Keratinocyte (primary cell): Measurements from ENCODE around the gene SLC26A4. TPM values are rescaled to one million over a fixed set of nuclear protein-coding genes. Genes with fewer than 3 reads are reported as not detected.

Experiments
- DNase-seq: peaks from one replicate; pipeline ENCODE4 v3.0.0-alpha.2; 2011; ENCODE audit warnings: low read depth, missing footprints, low spot score
- FAIRE-seq: peaks from 2 replicates; lab custom pipeline; 2011; peaks lifted over from hg19 to GRCh38; lab: Jason Lieb, UNC
- H2AFZ ChIP-seq: 2 replicates; pipeline ENCODE4 v1.6.0; 2012; ENCODE audit warnings: low read length, control low read depth, inconsistent platforms; ENCODE audit not compliant: control insufficient read depth
- H3K27ac ChIP-seq: 2 replicates; pipeline ENCODE4 v1.5.1; 2011; ENCODE audit warnings: low read length; ENCODE audit not compliant: control insufficient read depth, insufficient read depth
- H3K27me3 ChIP-seq: 3 replicates; pipeline ENCODE4 v1.6.0; 2011; ENCODE audit warnings: low read length; ENCODE audit not compliant: control insufficient read depth, insufficient read depth; ENCODE audit errors: extremely low read depth
- H3K36me3 ChIP-seq, 2 experiments: 2 replicates in 1 of 2; 3 replicates in 1 of 2; pipeline ENCODE4 v1.5.1; 2011; ENCODE audit warnings: low read length in 2 of 2, mild to moderate bottlenecking in 1 of 2; ENCODE audit not compliant: control insufficient read depth in 2 of 2, insufficient read depth in 2 of 2; ENCODE audit errors: extremely low read depth in 1 of 2
- H3K4me1 ChIP-seq: 3 replicates; pipeline ENCODE4 v1.5.1; 2011; ENCODE audit warnings: low read length; ENCODE audit not compliant: control insufficient read depth, insufficient read depth; ENCODE audit errors: extremely low read depth
- H3K4me2 ChIP-seq: 3 replicates; pipeline ENCODE4 v1.6.0; 2011; ENCODE audit warnings: low read depth, low read length; ENCODE audit not compliant: control insufficient read depth, insufficient read depth; ENCODE audit errors: extremely low read depth
- H3K4me3 ChIP-seq, 3 experiments: fragments of 200-600 bp in 1 of 3; sonication (generic) in 1 of 3; 2 replicates in 2 of 3; 3 replicates in 1 of 3; pipeline ENCODE4 v1.5.1; 2011 to 2016; ENCODE audit warnings: low read length in 3 of 3, mild to moderate bottlenecking in 3 of 3, control low read depth in 2 of 3, inconsistent platforms in 1 of 3, low read depth in 1 of 3, mixed read lengths in 1 of 3, mixed run types in 1 of 3, moderate library complexity in 1 of 3; ENCODE audit not compliant: control insufficient read depth in 2 of 3, insufficient read depth in 2 of 3; ENCODE audit errors: extremely low read depth in 1 of 3
- H3K79me2 ChIP-seq: 2 replicates; pipeline ENCODE4 v1.6.0; 2012; ENCODE audit warnings: low read length; ENCODE audit not compliant: control insufficient read depth, insufficient read depth
- H3K9ac ChIP-seq: 3 replicates; pipeline ENCODE4 v1.6.0; 2011; ENCODE audit warnings: low read length; ENCODE audit not compliant: control insufficient read depth, insufficient read depth; ENCODE audit errors: extremely low read depth
- H3K9me1 ChIP-seq: 3 replicates; pipeline ENCODE4 v1.6.0; 2011; ENCODE audit warnings: low read length; ENCODE audit not compliant: control insufficient read depth, insufficient read depth; ENCODE audit errors: extremely low read depth
- H3K9me3 ChIP-seq: 2 replicates; pipeline ENCODE4 v1.5.1; 2012; ENCODE audit warnings: low read depth, low read length; ENCODE audit not compliant: control insufficient read depth
- H4K20me1 ChIP-seq: 3 replicates; pipeline ENCODE4 v1.6.0; 2011; ENCODE audit warnings: low read length; ENCODE audit not compliant: control insufficient read depth, insufficient read depth; ENCODE audit errors: extremely low read depth
- EZH2 ChIP-seq: IDR thresholded peaks from one replicate; pipeline ENCODE4 v1.6.1; 2012; ENCODE audit warnings: inconsistent platforms, mild to moderate bottlenecking, low read length, moderate library complexity
- dilution Hi-C: fragments of 300-500 bp; cut with MboI; formaldehyde crosslinking; loops from one replicate; pipeline ENCODE4 v1.7.0; 2020; ENCODE audit warnings: low sequenced_read_pairs; ENCODE audit not compliant: extremely low pct_ligation_motif_present
- polyA plus RNA-seq, 5 experiments: library from polyadenylated mRNA; depleted of rRNA in 3 of 5; stranded (reverse) in 3 of 5; stranded (forward) in 1 of 5; unstranded in 1 of 5; fragments of >200 nt; gene quantifications; 1 replicate in 1 of 5; 2 replicates in 3 of 5; 3 replicates in 1 of 5; pipeline versions ENCODE4 v1.2.1 to v1.2.3, GENCODE V29; 2011 to 2012; ENCODE audit warnings: missing spikeins in 2 of 5, low read depth in 1 of 5, low replicate concordance in 1 of 5
- TF ChIP-seq, protein P1 (sequence below), 3 experiments: IDR thresholded peaks in 1 of 3; conservative IDR thresholded peaks in 1 of 3; optimal IDR thresholded peaks in 1 of 3; 2 replicates in 2 of 3; 3 replicates in 1 of 3; pipeline versions ENCODE3 to v1.5.1; 2011; ENCODE audit warnings: low read length in 3 of 3, mild to moderate bottlenecking in 3 of 3, moderate library complexity in 2 of 3, control low read depth in 1 of 3, inconsistent platforms in 1 of 3; ENCODE audit not compliant: insufficient read depth in 2 of 3; ENCODE audit errors: extremely low read depth in 1 of 3

The SLC26A4 gene
- polyA plus RNA-seq, 1 donor (not counting 4 experiments of a cell fraction or from before 2014, with no cell fraction given): 0.26 TPM

DNA sequence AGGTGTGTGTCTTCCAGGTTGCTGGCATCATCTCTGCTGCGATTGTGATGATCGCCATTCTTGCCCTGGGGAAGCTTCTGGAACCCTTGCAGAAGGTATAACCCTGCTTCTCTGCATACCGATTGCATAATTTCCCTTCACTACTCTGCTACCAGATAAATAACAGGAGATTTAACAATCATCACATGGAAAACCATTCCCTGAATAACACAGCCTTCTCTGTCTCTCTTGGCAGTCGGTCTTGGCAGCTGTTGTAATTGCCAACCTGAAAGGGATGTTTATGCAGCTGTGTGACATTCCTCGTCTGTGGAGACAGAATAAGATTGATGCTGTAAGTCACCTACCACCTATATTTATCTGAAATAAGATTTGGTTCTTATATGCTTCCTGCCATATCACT is 33.8 kb downstream of the SLC26A4 start:
- H3K9me1 ChIP-seq: no peaks in the 10 kb centered on the region
- no peaks in the 10 kb centered on the region for H3K79me2 ChIP-seq
- H2AFZ ChIP-seq: peak overlapping the region; percentile 64
- no peaks in the 10 kb centered on the region for H3K4me1 ChIP-seq
- H3K27ac ChIP-seq: no peak overlapping the region
- dilution Hi-C loops: no loop called here
- no peak overlapping the region for H3K9ac ChIP-seq
- H3K9me3 ChIP-seq: no peaks in the 10 kb centered on the region
- DNase-seq (no peak), FAIRE-seq (no peak)
- TF ChIP-seq, protein P1, sequence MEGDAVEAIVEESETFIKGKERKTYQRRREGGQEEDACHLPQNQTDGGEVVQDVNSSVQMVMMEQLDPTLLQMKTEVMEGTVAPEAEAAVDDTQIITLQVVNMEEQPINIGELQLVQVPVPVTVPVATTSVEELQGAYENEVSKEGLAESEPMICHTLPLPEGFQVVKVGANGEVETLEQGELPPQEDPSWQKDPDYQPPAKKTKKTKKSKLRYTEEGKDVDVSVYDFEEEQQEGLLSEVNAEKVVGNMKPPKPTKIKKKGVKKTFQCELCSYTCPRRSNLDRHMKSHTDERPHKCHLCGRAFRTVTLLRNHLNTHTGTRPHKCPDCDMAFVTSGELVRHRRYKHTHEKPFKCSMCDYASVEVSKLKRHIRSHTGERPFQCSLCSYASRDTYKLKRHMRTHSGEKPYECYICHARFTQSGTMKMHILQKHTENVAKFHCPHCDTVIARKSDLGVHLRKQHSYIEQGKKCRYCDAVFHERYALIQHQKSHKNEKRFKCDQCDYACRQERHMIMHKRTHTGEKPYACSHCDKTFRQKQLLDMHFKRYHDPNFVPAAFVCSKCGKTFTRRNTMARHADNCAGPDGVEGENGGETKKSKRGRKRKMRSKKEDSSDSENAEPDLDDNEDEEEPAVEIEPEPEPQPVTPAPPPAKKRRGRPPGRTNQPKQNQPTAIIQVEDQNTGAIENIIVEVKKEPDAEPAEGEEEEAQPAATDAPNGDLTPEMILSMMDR (optimal IDR thresholded peaks at IDR 0.05 in 1 of 3, IDR thresholded peaks at IDR 0.05 in 1 of 3, conservative IDR thresholded peaks at IDR 0.05 in 1 of 3; ENCODE audit: extremely low read depth in 1 of 3, insufficient read depth in 2 of 3, low read length in 3 of 3): no peak
- TF ChIP-seq EZH2: no peak
- H3K36me3 ChIP-seq: no peaks in the 10 kb centered on the region
- H4K20me1 ChIP-seq: no peaks in the 10 kb centered on the region
- no peak overlapping the region for H3K4me2 ChIP-seq
- peaks cover 3% of the 10 kb centered on the region for H3K27me3 ChIP-seq
- no peak overlapping the region for H3K4me3 ChIP-seq

DNA sequence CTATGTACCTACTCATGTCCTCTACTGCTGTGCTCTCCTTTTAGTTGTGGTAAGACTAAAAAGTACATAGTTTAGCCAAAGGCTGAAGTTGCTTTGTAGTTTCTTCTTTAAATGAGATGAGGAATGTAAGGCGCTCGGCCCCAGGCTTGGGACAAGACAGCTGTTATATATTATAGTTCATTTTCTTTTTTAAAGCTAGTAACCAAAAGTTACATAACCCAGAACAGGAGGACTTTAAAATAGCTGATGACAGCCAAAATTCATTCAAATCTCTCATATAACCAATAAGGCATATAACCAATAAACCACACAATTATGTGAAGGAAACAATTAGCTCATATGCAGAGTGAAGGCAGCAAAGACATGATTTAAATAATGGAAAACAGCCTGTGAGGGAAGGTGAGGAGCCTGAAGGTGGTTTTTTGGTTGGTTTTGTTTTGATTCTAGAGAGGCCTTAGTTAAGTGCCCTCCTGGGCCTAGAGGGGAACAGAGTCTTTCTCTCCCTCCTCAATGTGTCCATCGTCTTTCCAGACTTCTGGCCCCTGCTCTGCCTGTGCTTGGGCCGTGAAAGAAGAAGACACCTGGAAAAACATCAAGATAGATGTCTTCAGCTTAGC is 35.8 kb downstream of the SLC26A4 start:
- H3K27me3 ChIP-seq: peaks cover 3% of the 10 kb centered on the region
- H2AFZ ChIP-seq: no peak overlapping the region
- H3K9me1 ChIP-seq: no peaks in the 10 kb centered on the region
- dilution Hi-C loops: no loop called here
- no peak overlapping the region for H3K27ac ChIP-seq
- no peaks in the 10 kb centered on the region for H3K9me3 ChIP-seq
- no peak overlapping the region for H3K4me2 ChIP-seq
- DNase-seq: no peak
- no peaks in the 10 kb centered on the region for H3K36me3 ChIP-seq
- no peak overlapping the region for H3K9ac ChIP-seq
- TF ChIP-seq EZH2: no peak
- TF ChIP-seq, protein P1 (optimal IDR thresholded peaks at IDR 0.05 in 1 of 3, IDR thresholded peaks at IDR 0.05 in 1 of 3, conservative IDR thresholded peaks at IDR 0.05 in 1 of 3; ENCODE audit: extremely low read depth in 1 of 3, insufficient read depth in 2 of 3, low read length in 3 of 3): no peak
- H3K4me1 ChIP-seq: no peaks in the 10 kb centered on the region
- H4K20me1 ChIP-seq: no peaks in the 10 kb centered on the region
- no peaks in the 10 kb centered on the region for H3K79me2 ChIP-seq
- no peak for FAIRE-seq
- no peak overlapping the region for H3K4me3 ChIP-seq
